ENCODE results near the gene MYZAP. TPM values are rescaled to one million over a fixed set of nuclear protein-coding genes. Genes with fewer than 3 reads are reported as not detected.
A peak's percentile ranks its signal among the peaks of the same experiment; 100 is the strongest.

MYZAP gene
- polyA plus RNA-seq, 1 donor (not counting 4 experiments of a cell fraction or from before 2014, with no cell fraction given) = 1.8 TPM

- TF ChIP-seq CTCF (optimal IDR thresholded peaks at IDR 0.05 in 1 of 3, IDR thresholded peaks at IDR 0.05 in 1 of 3, conservative IDR thresholded peaks at IDR 0.05 in 1 of 3; ENCODE audit: extremely low read depth in 1 of 3, insufficient read depth in 2 of 3, low read length in 3 of 3) = no peak
- peaks cover 31% of the 10 kb centered on the region for H3K4me1 ChIP-seq (ENCODE audit: control insufficient read depth, extremely low read depth, insufficient read depth, low read length)
Measured at GRCh38 chr15:57592426-57592825, 722 bp downstream of the MYZAP start.

GRCh38 chr15:57592836-57593420 is 1.2 kb downstream of the MYZAP start:
- no peaks in the 10 kb centered on the region for H3K9me3 ChIP-seq (ENCODE audit: control insufficient read depth, low read depth, low read length)
- DNase-seq (ENCODE audit: low read depth, low spot score) (no peak), FAIRE-seq (no peak)
- H3K79me2 ChIP-seq (ENCODE audit: control insufficient read depth, insufficient read depth, low read length) = no peaks in the 10 kb centered on the region
- H3K9ac ChIP-seq (ENCODE audit: control insufficient read depth, extremely low read depth, insufficient read depth, low read length) = no peak overlapping the region
- H4K20me1 ChIP-seq (ENCODE audit: control insufficient read depth, extremely low read depth, insufficient read depth, low read length) = no peaks in the 10 kb centered on the region
- no peaks in the 10 kb centered on the region for H3K36me3 ChIP-seq (ENCODE audit: control insufficient read depth in 2 of 2, extremely low read depth in 1 of 2, insufficient read depth in 2 of 2, low read length in 2 of 2)
- TF ChIP-seq CTCF (optimal IDR thresholded peaks at IDR 0.05 in 1 of 3, IDR thresholded peaks at IDR 0.05 in 1 of 3, conservative IDR thresholded peaks at IDR 0.05 in 1 of 3; ENCODE audit: extremely low read depth in 1 of 3, insufficient read depth in 2 of 3, low read length in 3 of 3) = no peak
- no peak for TF ChIP-seq EZH2 (IDR thresholded peaks at IDR 0.05; ENCODE audit: low read length)
- H3K4me3 ChIP-seq (ENCODE audit: control insufficient read depth in 2 of 3, extremely low read depth in 1 of 3, insufficient read depth in 2 of 3, low read depth in 1 of 3, low read length in 3 of 3) = no peak overlapping the region
- peaks cover 29% of the 10 kb centered on the region for H3K4me1 ChIP-seq (ENCODE audit: control insufficient read depth, extremely low read depth, insufficient read depth, low read length)
- no peaks in the 10 kb centered on the region for H3K27me3 ChIP-seq (ENCODE audit: control insufficient read depth, extremely low read depth, insufficient read depth, low read length)
- dilution Hi-C loops (cut with MboI; ENCODE audit: extremely low pct_ligation_motif_present, low sequenced_read_pairs) = no loop called here
- H2AFZ ChIP-seq (ENCODE audit: control insufficient read depth, low read length) = no peak overlapping the region
- no peaks in the 10 kb centered on the region for H3K9me1 ChIP-seq (ENCODE audit: control insufficient read depth, extremely low read depth, insufficient read depth, low read length)
- H3K27ac ChIP-seq (ENCODE audit: control insufficient read depth, insufficient read depth, low read length) = no peak overlapping the region
- H3K4me2 ChIP-seq (ENCODE audit: control insufficient read depth, extremely low read depth, insufficient read depth, low read depth, low read length) = peak overlapping the region; percentile 76

More at GRCh38 chr15:57592426-57592825, 722 bp downstream of the MYZAP start:
- H3K27ac ChIP-seq (ENCODE audit: control insufficient read depth, insufficient read depth, low read length) = no peak overlapping the region
- no peaks in the 10 kb centered on the region for H3K36me3 ChIP-seq (ENCODE audit: control insufficient read depth in 2 of 2, extremely low read depth in 1 of 2, insufficient read depth in 2 of 2, low read length in 2 of 2)
- H3K79me2 ChIP-seq (ENCODE audit: control insufficient read depth, insufficient read depth, low read length) = no peaks in the 10 kb centered on the region
- no peaks in the 10 kb centered on the region for H3K27me3 ChIP-seq (ENCODE audit: control insufficient read depth, extremely low read depth, insufficient read depth, low read length)
- no peak overlapping the region for H2AFZ ChIP-seq (ENCODE audit: control insufficient read depth, low read length)
- dilution Hi-C loops (cut with MboI; ENCODE audit: extremely low pct_ligation_motif_present, low sequenced_read_pairs) = no loop called here
- H3K9ac ChIP-seq (ENCODE audit: control insufficient read depth, extremely low read depth, insufficient read depth, low read length) = no peak overlapping the region
- no peak for FAIRE-seq
- peak overlapping the region in 2 of 3 experiments; percentile 47 to 52 for H3K4me3 ChIP-seq (ENCODE audit: control insufficient read depth in 2 of 3, extremely low read depth in 1 of 3, insufficient read depth in 2 of 3, low read depth in 1 of 3, low read length in 3 of 3)
- no peaks in the 10 kb centered on the region for H4K20me1 ChIP-seq (ENCODE audit: control insufficient read depth, extremely low read depth, insufficient read depth, low read length)
- peak overlapping the region; percentile 76 for H3K4me2 ChIP-seq (ENCODE audit: control insufficient read depth, extremely low read depth, insufficient read depth, low read depth, low read length)
- H3K9me3 ChIP-seq (ENCODE audit: control insufficient read depth, low read depth, low read length) = no peaks in the 10 kb centered on the region
- no peak for DNase-seq (ENCODE audit: low read depth, low spot score)
- H3K9me1 ChIP-seq (ENCODE audit: control insufficient read depth, extremely low read depth, insufficient read depth, low read length) = no peaks in the 10 kb centered on the region
